Activated CD4-positive, alpha-beta T cell treated with anti-CD3 and anti-CD28 coated beads, Interleukin-2, amount 10 ng/mL, durations not matched to agents 24 days and 14 days (primary cell): Measurements from ENCODE around the gene CDK10. TPM values are rescaled to one million over a fixed set of nuclear protein-coding genes. Genes with fewer than 3 reads are reported as not detected.
"Not testable (repeated sequence)": the region's sequence is repeated elsewhere in the genome, so short reads cannot be mapped to it uniquely, and the experiment has no call there.

Experiments used
- DNase-seq: peaks from one replicate; pipeline ENCODE4 v3.0.0; 2022
- H3K27ac Mint-ChIP-seq: one replicate; pipeline ENCODE4 v1.8.0; 2022; ENCODE audit warnings: mild to moderate bottlenecking, mixed read lengths
- H3K27me3 Mint-ChIP-seq: one replicate; pipeline ENCODE4 v1.8.0; 2022; ENCODE audit warnings: mixed read lengths
- H3K36me3 Mint-ChIP-seq: one replicate; pipeline ENCODE4 v1.8.0; 2022; ENCODE audit warnings: low read depth, mild to moderate bottlenecking, mixed read lengths
- H3K4me1 Mint-ChIP-seq: one replicate; pipeline ENCODE4 v1.8.0; 2021; ENCODE audit warnings: mixed read lengths
- H3K4me3 Mint-ChIP-seq: one replicate; pipeline ENCODE4 v1.8.0; 2022; ENCODE audit warnings: mild to moderate bottlenecking, moderate library complexity, mixed read lengths
- H3K9me3 Mint-ChIP-seq: one replicate; pipeline ENCODE4 v1.8.0; 2021; ENCODE audit warnings: mixed read lengths
- intact Hi-C: fragments of 100-400 bp; cut with micrococcal nuclease; formaldehyde crosslinking; loops from one replicate; pipeline ENCODE4 v1.15.1; 2023
- total RNA-seq: library from RNA; stranded (reverse); gene quantifications from 2 replicates; pipeline ENCODE4 v1.2.3, GENCODE V29; 2022

The CDK10 gene
- total RNA-seq, 1 donor from 2014 or later, result 108 TPM

GRCh38 chr16:89695086-89695874 lies 8.8 kb downstream of the CDK10 start:
- no peak for DNase-seq

GRCh38 chr16:89695875-89696669 lies 9.6 kb downstream of the CDK10 start:
- no peak for DNase-seq
- peaks cover 27% of the 10 kb centered on the region for H3K36me3 Mint-ChIP-seq
- peaks cover 9% of the 10 kb centered on the region for H3K4me1 Mint-ChIP-seq
- intact Hi-C loops, result no loop called here
- no peak overlapping the region for H3K4me3 Mint-ChIP-seq
- no peaks in the 10 kb centered on the region for H3K27me3 Mint-ChIP-seq
- H3K9me3 Mint-ChIP-seq, result no peaks in the 10 kb centered on the region
- H3K27ac Mint-ChIP-seq, result no peak overlapping the region

More at GRCh38 chr16:89695086-89695874, 8.8 kb downstream of the CDK10 start:
- no peak overlapping the region for H3K27ac Mint-ChIP-seq
- intact Hi-C loops, result no loop called here
- peaks cover 32% of the 10 kb centered on the region for H3K36me3 Mint-ChIP-seq
- H3K4me1 Mint-ChIP-seq, result peaks cover 9% of the 10 kb centered on the region
- no peak overlapping the region for H3K4me3 Mint-ChIP-seq
- no peaks in the 10 kb centered on the region for H3K9me3 Mint-ChIP-seq
- H3K27me3 Mint-ChIP-seq, result no peaks in the 10 kb centered on the region

- H3K4me1 Mint-ChIP-seq, result peaks cover 9% of the 10 kb centered on the region
- no peak overlapping the region for H3K27ac Mint-ChIP-seq
- no peak overlapping the region for H3K4me3 Mint-ChIP-seq
- intact Hi-C loops, result no loop called here
- DNase-seq, result peak; percentile 81
- H3K36me3 Mint-ChIP-seq, result peaks cover 23% of the 10 kb centered on the region
- no peaks in the 10 kb centered on the region for H3K27me3 Mint-ChIP-seq
- H3K9me3 Mint-ChIP-seq, result no peaks in the 10 kb centered on the region
Observed at GRCh38 chr16:89696670-89697128, 10.2 kb downstream of the CDK10 start.

GRCh38 chr16:89697161-89697615 lies 10.7 kb downstream of the CDK10 start:
- intact Hi-C loops, result no loop called here
- Mint-ChIP-seq H3K9me3 (no peaks in the 10 kb centered on the region), H3K4me1 (peaks cover 11% of the 10 kb centered on the region), H3K36me3 (peaks cover 20% of the 10 kb centered on the region), H3K27me3 (no peaks in the 10 kb centered on the region), H3K4me3 (no peak overlapping the region), H3K27ac (no peak overlapping the region)
- no peak for DNase-seq

- no peak overlapping the region for H3K4me3 Mint-ChIP-seq
- H3K27me3 Mint-ChIP-seq, result no peaks in the 10 kb centered on the region
- intact Hi-C loops, result no loop called here
- no peaks in the 10 kb centered on the region for H3K9me3 Mint-ChIP-seq
- DNase-seq, result no peak
- peaks cover 20% of the 10 kb centered on the region for H3K36me3 Mint-ChIP-seq
- no peak overlapping the region for H3K27ac Mint-ChIP-seq
- peaks cover 14% of the 10 kb centered on the region for H3K4me1 Mint-ChIP-seq
Observed at GRCh38 chr16:89697616-89698331, 11.3 kb downstream of the CDK10 start.

- Mint-ChIP-seq H3K4me1 (peaks cover 14% of the 10 kb centered on the region), H3K36me3 (peaks cover 14% of the 10 kb centered on the region)
- H3K4me3 Mint-ChIP-seq, H3K9me3 Mint-ChIP-seq, H3K27ac Mint-ChIP-seq, H3K27me3 Mint-ChIP-seq, DNase-seq, intact Hi-C loops: not testable (repeated sequence)
Observed at GRCh38 chr16:89698717-89699116, 12.2 kb downstream of the CDK10 start.

GRCh38 chr16:89699629-89700099 lies 13.2 kb downstream of the CDK10 start:
- not testable (repeated sequence) for H3K9me3 Mint-ChIP-seq, DNase-seq, H3K27me3 Mint-ChIP-seq
- Mint-ChIP-seq H3K4me3 (peak overlapping the region; percentile 86), H3K27ac (peak overlapping the region; percentile 87), H3K36me3 (peaks cover 12% of the 10 kb centered on the region), H3K4me1 (peaks cover 14% of the 10 kb centered on the region)
- intact Hi-C loops, result loop anchor here (1.0 to 10.0 kb wide), 9 partner anchors 13 to 455 kb away; partner anchors contain the start of genes CDK10, CHMP1A, FANCA and RPL13

- peak; percentile 99 for DNase-seq
- Mint-ChIP-seq H3K9me3 (no peaks in the 10 kb centered on the region), H3K4me1 (peaks cover 14% of the 10 kb centered on the region), H3K27me3 (no peaks in the 10 kb centered on the region), H3K36me3 (peaks cover 10% of the 10 kb centered on the region), H3K27ac (peak overlapping the region; percentile 87), H3K4me3 (peak overlapping the region; percentile 86)
- intact Hi-C loops, result loop anchor here (1.0 to 10.0 kb wide), 9 partner anchors 14 to 455 kb away; partner anchors contain the start of genes CDK10, CHMP1A, FANCA and RPL13
Observed at GRCh38 chr16:89700100-89700648, 13.7 kb downstream of the CDK10 start.

- Mint-ChIP-seq H3K4me1 (peaks cover 15% of the 10 kb centered on the region), H3K36me3 (peaks cover 6% of the 10 kb centered on the region), H3K9me3 (no peaks in the 10 kb centered on the region), H3K27me3 (no peaks in the 10 kb centered on the region), H3K27ac (peak overlapping the region; percentile 87), H3K4me3 (peak overlapping the region; percentile 86)
- intact Hi-C loops, result loop anchor here (1.0 to 10.0 kb wide), 9 partner anchors 15 to 456 kb away; partner anchors contain the start of genes CDK10, CHMP1A, FANCA and RPL13
- DNase-seq, result peak; percentile 88
Observed at GRCh38 chr16:89700649-89701424, 14.3 kb downstream of the CDK10 start.

GRCh38 chr16:89701425-89702406 lies 15.2 kb downstream of the CDK10 start, which contains the start of gene SPATA2L:
Gene SPATA2L (minus strand): TSS chr16:89701705. CDS start chr16:89701232, 473 bp downstream.
- H3K9me3 Mint-ChIP-seq, result no peaks in the 10 kb centered on the region
- peaks cover 6% of the 10 kb centered on the region for H3K36me3 Mint-ChIP-seq
- peak; percentile 99 for DNase-seq
- peaks cover 17% of the 10 kb centered on the region for H3K4me1 Mint-ChIP-seq
- no peaks in the 10 kb centered on the region for H3K27me3 Mint-ChIP-seq
- peak within 1 kb of the TSS; percentile 86 for H3K4me3 Mint-ChIP-seq
- peak within 1 kb of the TSS; percentile 87 for H3K27ac Mint-ChIP-seq
- intact Hi-C loops, result loop anchor here (1.0 to 10.0 kb wide), 6 partner anchors 10 to 457 kb away; partner anchors contain the start of genes FANCA, RPL13 and TUBB3

- intact Hi-C loops, result loop anchor here (5.0 to 10.0 kb wide), 4 partner anchors 61 to 459 kb away; partner anchors contain the start of genes FANCA and TUBB3
- Mint-ChIP-seq H3K27me3 (no peaks in the 10 kb centered on the region), H3K4me1 (peaks cover 14% of the 10 kb centered on the region), H3K27ac (no peak overlapping the region), H3K9me3 (no peaks in the 10 kb centered on the region), H3K4me3 (no peak overlapping the region), H3K36me3 (peaks cover 3% of the 10 kb centered on the region)
- no peak for DNase-seq
Observed at GRCh38 chr16:89704281-89704680, 17.8 kb downstream of the CDK10 start.
